Measurements from ENCODE around the gene FKBP1A.

FKBP1A gene

GRCh38 chr20:1331101-1331500 is 61.8 kb downstream of the FKBP1A start:
- no peak for DNase-seq

GRCh38 chr20:1330075-1330830 is 62.6 kb downstream of the FKBP1A start:
- DNase-seq, result peak; percentile 28

GRCh38 chr20:1328680-1329330 is 64.0 kb downstream of the FKBP1A start, which contains the start of gene SDCBP2:
Gene SDCBP2, minus strand, starts transcription at chr20:1329139. Its CDS starts 8,723 bp downstream, at chr20:1320416.
- no peak for DNase-seq

- DNase-seq, result no peak
Observed at GRCh38 chr20:1327827-1328679, 64.8 kb downstream of the FKBP1A start.

GRCh38 chr20:1327241-1327653 is 65.6 kb downstream of the FKBP1A start:
- DNase-seq, result no peak

- no peak for DNase-seq
Observed at GRCh38 chr20:1326031-1326930, 66.6 kb downstream of the FKBP1A start.

- DNase-seq, result peak; percentile 99
Observed at GRCh38 chr20:1325173-1326030, 67.5 kb downstream of the FKBP1A start.

- no peak for DNase-seq
Observed at GRCh38 chr20:1324598-1325172, 68.2 kb downstream of the FKBP1A start.

GRCh38 chr20:1323830-1324597 is 68.8 kb downstream of the FKBP1A start:
- DNase-seq, result no peak

GRCh38 chr20:1323256-1323655 is 69.6 kb downstream of the FKBP1A start:
- DNase-seq, result no peak

- DNase-seq, result no peak
Observed at GRCh38 chr20:1322511-1323245, 70.2 kb downstream of the FKBP1A start.

GRCh38 chr20:1321654-1321939 is 71.3 kb downstream of the FKBP1A start:
- DNase-seq, result no peak

GRCh38 chr20:1320902-1321653 is 71.8 kb downstream of the FKBP1A start:
- no peak for DNase-seq

- DNase-seq, result no peak
Observed at GRCh38 chr20:1320016-1320415, 72.8 kb downstream of the FKBP1A start.

GRCh38 chr20:1319462-1319861 is 73.4 kb downstream of the FKBP1A start:
- no peak for DNase-seq

- DNase-seq, result no peak
Observed at GRCh38 chr20:1319051-1319450, 73.8 kb downstream of the FKBP1A start.

Data from activated CD4-positive, alpha-beta T cell treated with anti-CD3 and anti-CD28 coated beads, Interleukin-2, Interleukin-6, amounts not matched to agents 100 ng/mL and 50 ng/mL, durations not matched to agents 16 hours and 8 hours (primary cell).